Stimulated activated CD4-positive, alpha-beta T cell treated with anti-CD3 and anti-CD28 coated beads, Interleukin-12 subunit alpha, Interleukin-12 subunit beta, amount 100 ng/mL, for 48 hours (primary cell): ENCODE results near the gene MRPL12.
"Not testable (repeated sequence)": the region's sequence is repeated elsewhere in the genome, so short reads cannot be mapped to it uniquely, and the experiment has no call there.

Experiments used
- DNase-seq, 3 donors: peaks; one replicate each; pipeline ENCODE4 v3.0.0-alpha.2; 2020; ENCODE audit warnings: low read depth in 2 of 3, low spot score in 1 of 3

The MRPL12 gene

GRCh38 chr17:81737947-81738800 is 35.0 kb downstream of the MRPL12 start:
- no peak for DNase-seq

- DNase-seq = no peak
Measured at GRCh38 chr17:81738801-81739393, 35.7 kb downstream of the MRPL12 start.

DNA sequence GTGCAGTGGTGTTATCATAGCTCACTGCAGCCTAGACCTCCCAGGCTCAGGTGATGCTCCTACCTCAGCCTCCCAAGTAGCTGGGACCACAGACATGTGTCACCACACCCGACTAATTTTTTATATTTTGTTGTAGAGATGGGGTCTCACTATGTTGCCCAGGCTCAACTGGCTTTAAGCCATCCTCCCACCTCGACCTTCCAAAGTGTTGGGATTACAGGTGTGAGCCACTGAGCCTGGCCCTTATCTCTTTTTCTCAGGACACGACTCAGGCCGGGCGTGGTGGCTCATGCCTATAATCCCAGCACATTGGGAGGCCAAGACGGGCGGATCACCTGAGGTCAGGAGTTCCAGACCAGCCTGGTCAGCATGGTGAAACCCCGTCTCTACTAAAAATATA is 36.4 kb downstream of the MRPL12 start:
- DNase-seq = not testable (repeated sequence)

DNA sequence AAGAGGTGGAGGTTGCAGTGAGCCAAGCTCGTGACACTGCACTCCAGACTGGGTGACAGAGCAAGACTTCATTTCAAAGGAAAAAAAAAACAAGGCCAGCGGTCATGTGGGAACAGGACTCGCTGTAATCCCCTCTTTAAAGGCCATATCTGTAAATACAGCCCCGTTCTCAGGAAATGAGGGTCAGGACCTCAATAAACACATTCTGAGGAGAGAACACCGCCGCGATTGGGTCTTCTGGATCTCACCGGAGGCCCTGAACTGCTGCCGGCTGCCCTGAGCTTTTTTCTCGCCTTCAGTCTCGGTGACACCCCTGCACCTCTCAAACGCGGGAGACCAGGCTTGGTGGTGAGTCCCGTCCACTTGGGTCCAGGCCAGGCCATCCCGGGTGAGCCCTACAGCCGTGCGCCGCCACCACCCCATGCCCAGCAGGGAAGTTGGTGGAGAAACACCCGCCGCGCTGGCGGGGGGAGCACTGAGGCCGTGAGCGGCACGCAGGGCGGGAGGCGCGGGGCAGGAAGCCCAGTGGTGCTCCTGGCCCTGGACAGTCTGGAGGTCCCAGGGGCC is 37.3 kb downstream of the MRPL12 start:
- DNase-seq = no peak

GRCh38 chr17:81741049-81741593 is 38.0 kb downstream of the MRPL12 start:
- DNase-seq = no peak

GRCh38 chr17:81741594-81742452 is 38.7 kb downstream of the MRPL12 start:
- no peak for DNase-seq
